Germinal center (tissue), 1 donor: ENCODE measurements around the gene ITPKB.

ENCODE experiments used
- DNase-seq: peaks from one replicate; pipeline ENCODE4 v3.0.0; 2012; ENCODE audit warnings: mixed read lengths, low spot score

Gene ITPKB

GRCh38 chr1:226685196-226685820 is 53.8 kb downstream of the ITPKB start:
- DNase-seq, result no peak

- DNase-seq, result no peak
Measured at GRCh38 chr1:226684026-226684425, 55.1 kb downstream of the ITPKB start.

- DNase-seq, result no peak
Measured at GRCh38 chr1:226682871-226683814, 55.9 kb downstream of the ITPKB start.

GRCh38 chr1:226681652-226682493 is 57.2 kb downstream of the ITPKB start:
- no peak for DNase-seq

GRCh38 chr1:226680653-226681052 is 58.4 kb downstream of the ITPKB start:
- no peak for DNase-seq

GRCh38 chr1:226679853-226680516 is 59.1 kb downstream of the ITPKB start:
- peak; percentile 78 for DNase-seq

- no peak for DNase-seq
Measured at GRCh38 chr1:226679262-226679661, 59.8 kb downstream of the ITPKB start.

- no peak for DNase-seq
Measured at GRCh38 chr1:226678701-226679100, 60.4 kb downstream of the ITPKB start.

GRCh38 chr1:226678251-226678650 is 60.8 kb downstream of the ITPKB start:
- no peak for DNase-seq

- DNase-seq, result peak; percentile 72
Measured at GRCh38 chr1:226677027-226678020, 61.8 kb downstream of the ITPKB start.

GRCh38 chr1:226676381-226676780 is 62.7 kb downstream of the ITPKB start:
- no peak for DNase-seq

- peak; percentile 61 for DNase-seq
Measured at GRCh38 chr1:226675715-226676357, 63.2 kb downstream of the ITPKB start.

GRCh38 chr1:226674892-226675714 is 64.0 kb downstream of the ITPKB start:
- DNase-seq, result peak; percentile 91

GRCh38 chr1:226672339-226672762 is 66.7 kb downstream of the ITPKB start:
- no peak for DNase-seq

GRCh38 chr1:226671277-226671676 is 67.8 kb downstream of the ITPKB start:
- no peak for DNase-seq

GRCh38 chr1:226670073-226670472 is 69.0 kb downstream of the ITPKB start:
- DNase-seq, result no peak

- DNase-seq, result no peak
Measured at GRCh38 chr1:226668173-226668560, 70.9 kb downstream of the ITPKB start.

- no peak for DNase-seq
Measured at GRCh38 chr1:226666692-226667091, 72.4 kb downstream of the ITPKB start.

GRCh38 chr1:226666164-226666506 is 72.9 kb downstream of the ITPKB start:
- no peak for DNase-seq
